SK-N-SH (cell line): ENCODE data around the gene SUPT7L. TPM values are rescaled to one million over a fixed set of nuclear protein-coding genes. Genes with fewer than 3 reads are reported as not detected.

Experiments
- CTCF ChIA-PET: fragments of 300-600, 350-600 bp; formaldehyde crosslinking; extraction: SDS; loops from one replicate; lab custom pipeline; 2021; lab: Yijun Ruan, JAX
- POLR2A ChIA-PET: fragments of 350-600 bp; sonication (Branson Sonifier 250); formaldehyde crosslinking; extraction: SDS; loops from one replicate; lab custom pipeline; 2020; ENCODE audit warnings: antibody characterized with exemption, inconsistent platforms; lab: Yijun Ruan, JAX
- DNase-seq: peaks from one replicate; pipeline ENCODE4 v3.0.0; 2012
- H2AFZ ChIP-seq: fragments of 200-600 bp; sonication (generic); 2 replicates; pipeline ENCODE4 v1.8.1; 2016; ENCODE audit warnings: antibody characterized with exemption, mild to moderate bottlenecking, low read depth
- H3F3A ChIP-seq: fragments of 200-600 bp; sonication (generic); replicated peaks from 2 replicates; pipeline ENCODE3; 2016; ENCODE audit warnings: antibody characterized with exemption, mild to moderate bottlenecking; ENCODE audit not compliant: insufficient read depth
- H3K27ac ChIP-seq, 2 experiments: fragments of 200-500 bp in 1 of 2; fragments of 200-600 bp in 1 of 2; sonication (Bioruptor generic) in 1 of 2; sonication (generic), shearing (Covaris generic) in 1 of 2; 2 replicates each; pipeline versions ENCODE4 v1.5.1 to v1.6.1; 2014 to 2016; ENCODE audit warnings: low read depth in 2 of 2, inconsistent platforms in 1 of 2, low read length in 1 of 2, mild to moderate bottlenecking in 1 of 2, mixed read lengths in 1 of 2
- H3K27me3 ChIP-seq: fragments of 200-600 bp; sonication (generic), shearing (Covaris generic); 2 replicates; pipeline ENCODE4 v1.6.1; 2016; ENCODE audit warnings: mixed run types; ENCODE audit not compliant: insufficient read depth
- H3K36me3 ChIP-seq, 2 experiments: fragments of 200-500 bp in 1 of 2; fragments of 200-600 bp in 1 of 2; sonication (Bioruptor generic) in 1 of 2; sonication (generic) in 1 of 2; replicated peaks in 1 of 2; 2 replicates each; pipeline versions ENCODE3 to v1.5.1; 2014 to 2016; ENCODE audit warnings: low read length in 1 of 2, mild to moderate bottlenecking in 1 of 2; ENCODE audit not compliant: insufficient read depth in 2 of 2, control insufficient read depth in 1 of 2
- H3K4me1 ChIP-seq, 2 experiments: fragments of 200-500 bp in 1 of 2; fragments of 200-600 bp in 1 of 2; sonication (Bioruptor generic) in 1 of 2; sonication (generic), shearing (Covaris generic) in 1 of 2; 2 replicates each; pipeline versions ENCODE4 v1.5.1 to v1.6.1; 2014 to 2016; ENCODE audit warnings: low read depth in 1 of 2, low read length in 1 of 2, mixed run types in 1 of 2; ENCODE audit not compliant: insufficient read depth in 2 of 2, control insufficient read depth in 1 of 2
- H3K4me2 ChIP-seq: fragments of 200-600 bp; sonication (generic), shearing (Covaris generic); 2 replicates; pipeline ENCODE4 v1.6.1; 2017; ENCODE audit warnings: mixed run types
- H3K4me3 ChIP-seq, 2 experiments: fragments of 200-500 bp in 1 of 2; fragments of 200-600 bp in 1 of 2; sonication (Bioruptor generic) in 1 of 2; sonication (generic), shearing (Covaris generic) in 1 of 2; 2 replicates each; pipeline versions ENCODE4 v1.5.1 to v1.8.1; 2014 to 2016; ENCODE audit warnings: low read depth in 2 of 2, inconsistent platforms in 1 of 2, low read length in 1 of 2, mild to moderate bottlenecking in 1 of 2, mixed read lengths in 1 of 2, moderate library complexity in 1 of 2
- H3K79me2 ChIP-seq: fragments of 200-600 bp; sonication (generic); 2 replicates; pipeline ENCODE4 v1.8.1; 2017; ENCODE audit warnings: mild to moderate bottlenecking; ENCODE audit not compliant: insufficient read depth
- H3K9ac ChIP-seq: fragments of 200-600 bp; sonication (generic); 2 replicates; pipeline ENCODE4 v1.6.1; 2017; ENCODE audit warnings: mixed run types
- H3K9me2 ChIP-seq: fragments of 200-600 bp; sonication (generic); 2 replicates; pipeline ENCODE4 v1.6.1; 2017; ENCODE audit warnings: mixed run types
- H3K9me3 ChIP-seq: fragments of 200-600 bp; sonication (generic); 2 replicates; pipeline ENCODE4 v1.6.1; 2017; ENCODE audit warnings: mixed run types, mild to moderate bottlenecking, moderate library complexity
- H4K20me1 ChIP-seq: fragments of 200-600 bp; sonication (generic); 2 replicates; pipeline ENCODE4 v1.6.1; 2017; ENCODE audit warnings: mild to moderate bottlenecking, mixed run types; ENCODE audit not compliant: insufficient read depth
- CHD2 ChIP-seq: fragments of 150-350 bp; IDR thresholded peaks from 2 replicates; pipeline ENCODE4 v1.6.1; 2018; ENCODE audit warnings: low read length; ENCODE audit not compliant: partially characterized antibody
- CTCF ChIP-seq: fragments of 200-600 bp; sonication (generic); IDR thresholded peaks from 2 replicates; pipeline ENCODE4 v1.6.1; 2017; ENCODE audit warnings: antibody characterized with exemption, mild to moderate bottlenecking, moderate library complexity
- ELF1 ChIP-seq: IDR thresholded peaks from 2 replicates; pipeline ENCODE4 v1.4.0; 2012
- EZH2phosphoT487 ChIP-seq: fragments of 200-600 bp; sonication (generic); IDR thresholded peaks from 2 replicates; pipeline ENCODE4 v1.6.1; 2017; ENCODE audit warnings: low read depth, mixed run types, mild to moderate bottlenecking, antibody characterized with exemption, moderate library complexity, borderline replicate concordance
- FOXJ3 ChIP-seq: sonication (generic); formaldehyde crosslinking; IDR thresholded peaks from 2 replicates; pipeline ENCODE4 v1.5.1; 2020; ENCODE audit warnings: mild to moderate bottlenecking, missing genetic modification reagents
- GABPA ChIP-seq: IDR thresholded peaks from 2 replicates; pipeline ENCODE4 v1.4.0; 2012; ENCODE audit warnings: low read depth, mild to moderate bottlenecking
- IRF3 ChIP-seq: fragments of 150-350 bp; IDR thresholded peaks from 2 replicates; pipeline ENCODE4 v1.6.1; 2016; ENCODE audit warnings: mild to moderate bottlenecking, low read depth, low read length
- JUND ChIP-seq: IDR thresholded peaks from 2 replicates; pipeline ENCODE4 v1.4.0; 2012
- MEF2A ChIP-seq: IDR thresholded peaks from 2 replicates; pipeline ENCODE4 v1.4.0; 2012; ENCODE audit warnings: low read depth, borderline replicate concordance
- NFIC ChIP-seq: IDR thresholded peaks from 2 replicates; pipeline ENCODE4 v1.4.0; 2012; ENCODE audit warnings: borderline replicate concordance
- PBX3 ChIP-seq: IDR thresholded peaks from 2 replicates; pipeline ENCODE4; 2012
- POLR2AphosphoS5 ChIP-seq: IDR thresholded peaks from 2 replicates; pipeline ENCODE4 v1.6.1; 2012; ENCODE audit warnings: low read depth, low read length
- RAD21 ChIP-seq: IDR thresholded peaks from 2 replicates; pipeline ENCODE4 v1.6.1; 2012; ENCODE audit warnings: mild to moderate bottlenecking, low read length
- RCOR1 ChIP-seq: fragments of 150-350 bp; IDR thresholded peaks from 2 replicates; pipeline ENCODE4 v1.6.1; 2017; ENCODE audit warnings: antibody characterized with exemption, low read length
- REST ChIP-seq: IDR thresholded peaks from 2 replicates; pipeline ENCODE4 v1.6.1; 2012; ENCODE audit warnings: mild to moderate bottlenecking, low read depth, low read length, moderate library complexity
- RFX5 ChIP-seq: IDR thresholded peaks from 2 replicates; pipeline ENCODE4 v1.6.1; 2012; ENCODE audit warnings: mild to moderate bottlenecking, improper control_type of control experiment, low read length
- RXRA ChIP-seq: IDR thresholded peaks from 2 replicates; pipeline ENCODE4 v1.4.0; 2012; ENCODE audit warnings: low read depth, mild to moderate bottlenecking, borderline replicate concordance
- SMC3 ChIP-seq: IDR thresholded peaks from 2 replicates; pipeline ENCODE4 v1.6.1; 2012; ENCODE audit warnings: low read depth, low read length, improper control_type of control experiment
- USF1 ChIP-seq: IDR thresholded peaks from 2 replicates; pipeline ENCODE4 v1.4.0; 2012; ENCODE audit warnings: low read depth, borderline replicate concordance
- ZBTB33 ChIP-seq: IDR thresholded peaks from 2 replicates; pipeline ENCODE4 v1.4.0; 2012; ENCODE audit warnings: low read depth, borderline replicate concordance
- polyA plus RNA-seq, 3 experiments: library from polyadenylated mRNA; depleted of rRNA; stranded (reverse); fragments of >200 nt; gene quantifications; 2 replicates each; pipeline ENCODE4 v1.2.3, GENCODE V29; 2012

The SUPT7L gene
- polyA plus RNA-seq, 1 of the 3 experiments (the other 2 are of a cell fraction), result 49.7 TPM

- no peak for TF ChIP-seq NFIC
These were observed 10.6 kb downstream of the SUPT7L start (continued) for GRCh38 chr2:27652790-27653189.

GRCh38 chr2:27652341-27652740, 11.1 kb downstream of the SUPT7L start:
- H3F3A ChIP-seq, result peaks cover 40% of the 10 kb centered on the region
- no peak overlapping the region for H3K27ac ChIP-seq
- TF ChIP-seq RXRA, result no peak
- TF ChIP-seq USF1, result no peak
- no peak for TF ChIP-seq EZH2phosphoT487
- TF ChIP-seq NFIC, result no peak
- no peak for TF ChIP-seq RFX5
- no peak for TF ChIP-seq ZBTB33
- TF ChIP-seq GABPA, result no peak
- no peak for TF ChIP-seq FOXJ3
- TF ChIP-seq RCOR1, result no peak
- no peak for TF ChIP-seq REST
- no peak for TF ChIP-seq CHD2
- TF ChIP-seq CTCF, result no peak
- TF ChIP-seq JUND, result no peak
- no peak for TF ChIP-seq POLR2AphosphoS5
- TF ChIP-seq SMC3, result no peak
- no peak for TF ChIP-seq PBX3
- no peak for TF ChIP-seq IRF3
- no peak for TF ChIP-seq RAD21
- no peak for TF ChIP-seq ELF1
- TF ChIP-seq MEF2A, result no peak
- H3K4me2 ChIP-seq, result no peak overlapping the region
- peaks cover 79 to 84% of the 10 kb centered on the region in 2 experiments for H3K36me3 ChIP-seq
- no peak for DNase-seq
- H3K79me2 ChIP-seq, result peaks cover 6% of the 10 kb centered on the region; the same call in 1 of the 2 replicates
- H3K9ac ChIP-seq, result no peak overlapping the region
- no peaks in the 10 kb centered on the region for H3K9me3 ChIP-seq
- no peaks in the 10 kb centered on the region for H3K27me3 ChIP-seq
- ChIA-PET CTCF (interaction anchor here (8.4 kb wide), 1 partner anchor 31 kb away, joined by 77 read pairs; no protein-coding TSS in a partner anchor), POLR2A (no interaction called here)
- no peaks in the 10 kb centered on the region for H3K9me2 ChIP-seq
- no peak overlapping the region for H3K4me3 ChIP-seq
- H3K4me1 ChIP-seq, result no peaks in the 10 kb centered on the region
- H4K20me1 ChIP-seq, result no peaks in the 10 kb centered on the region
- H2AFZ ChIP-seq, result no peak overlapping the region
